HG03280 (cell line): ENCODE data around the gene HIGD1C.

Source experiments
- ATAC-seq: cut with Tn5 transposase; IDR thresholded peaks from one replicate; pipeline ENCODE4 v1.9.1; 2021; ENCODE audit warnings: mild to moderate bottlenecking, moderate library complexity; ENCODE audit not compliant: unreplicated experiment

HIGD1C gene

GRCh38 chr12:50981319-50982239 lies 29.2 kb downstream of the HIGD1C start:
- ATAC-seq = no peak

GRCh38 chr12:50984586-50985298 lies 32.4 kb downstream of the HIGD1C start:
- ATAC-seq = no peak

- no peak for ATAC-seq
Observed at GRCh38 chr12:50985322-50985721, 33.0 kb downstream of the HIGD1C start.

GRCh38 chr12:50986966-50987737 lies 34.8 kb downstream of the HIGD1C start:
- ATAC-seq = no peak

- ATAC-seq = no peak
Observed at GRCh38 chr12:50988051-50988450, 35.7 kb downstream of the HIGD1C start.

GRCh38 chr12:50988871-50989270 lies 36.5 kb downstream of the HIGD1C start:
- no peak for ATAC-seq

- ATAC-seq = no peak
Observed at GRCh38 chr12:50990147-50990727, 37.9 kb downstream of the HIGD1C start.

GRCh38 chr12:50990791-50991190 lies 38.4 kb downstream of the HIGD1C start:
- no peak for ATAC-seq

- ATAC-seq = no peak
Observed at GRCh38 chr12:50991291-50991690, 38.9 kb downstream of the HIGD1C start.

GRCh38 chr12:50992819-50993218 lies 40.5 kb downstream of the HIGD1C start:
- no peak for ATAC-seq

GRCh38 chr12:50999093-50999492 lies 46.7 kb downstream of the HIGD1C start:
- no peak for ATAC-seq

- no peak for ATAC-seq
Observed at GRCh38 chr12:51000245-51000644, 47.9 kb downstream of the HIGD1C start.

- ATAC-seq = no peak
Observed at GRCh38 chr12:51001799-51002198, 49.5 kb downstream of the HIGD1C start.

GRCh38 chr12:51004504-51004903 lies 52.2 kb downstream of the HIGD1C start:
- no peak for ATAC-seq

- no peak for ATAC-seq
Observed at GRCh38 chr12:51005030-51005429, 52.7 kb downstream of the HIGD1C start.

GRCh38 chr12:51005671-51006070 lies 53.3 kb downstream of the HIGD1C start:
- no peak for ATAC-seq

GRCh38 chr12:51008329-51009055 lies 56.1 kb downstream of the HIGD1C start:
- no peak for ATAC-seq

- no peak for ATAC-seq
Observed at GRCh38 chr12:51009056-51009440, 56.7 kb downstream of the HIGD1C start.

GRCh38 chr12:51011955-51012354 lies 59.6 kb downstream of the HIGD1C start:
- no peak for ATAC-seq

GRCh38 chr12:51012570-51013236 lies 60.4 kb downstream of the HIGD1C start:
- no peak for ATAC-seq
